IMR-90 (cell line): ENCODE measurements around the gene OPRM1. TPM values are rescaled to one million over a fixed set of nuclear protein-coding genes. Genes with fewer than 3 reads are reported as not detected.

ENCODE experiments used
- ATAC-seq: fragments of 200-7000 bp; cut with Tn5 transposase; 2 replicates; pipeline ENCODE4 v1.9.1; 2020; ENCODE audit warnings: low read depth, mild to moderate bottlenecking, moderate library complexity
- BruUV-seq: library from RNA; stranded (reverse); fragments of 400-500 nt; replicated peaks from 2 replicates; lab custom pipeline; 2021; lab: Mats Ljungman, UMichigan
- CTCF ChIA-PET: fragments of 300-600 bp; formaldehyde crosslinking; extraction: SDS; loops from one replicate; lab custom pipeline; 2021; ENCODE audit warnings: antibody characterized with exemption; lab: Yijun Ruan, JAX
- POLR2A ChIA-PET: fragments of 300-600 bp; sonication (Branson Sonifier 250); formaldehyde crosslinking; loops from one replicate; lab custom pipeline; 2022; ENCODE audit warnings: antibody characterized with exemption; ENCODE audit not compliant: unreplicated experiment; lab: Charles Lee
- DNase-seq: peaks from one replicate; pipeline ENCODE4 v3.0.0; 2013
- H2AFZ ChIP-seq: replicated peaks from 2 replicates; pipeline ENCODE3; 2013; ENCODE audit warnings: low read length, mild to moderate bottlenecking; ENCODE audit not compliant: poor library complexity
- H2AK5ac ChIP-seq: 2 replicates; pipeline ENCODE4 v1.6.1; 2013; ENCODE audit warnings: low read depth, low read length, inconsistent platforms
- H2AK9ac ChIP-seq: replicated peaks from 2 replicates; pipeline ENCODE3; 2013; ENCODE audit warnings: mild to moderate bottlenecking, low read depth, low read length, moderate library complexity; ENCODE audit not compliant: poor library complexity
- H2BK120ac ChIP-seq: 2 replicates; pipeline ENCODE4 v1.6.1; 2013; ENCODE audit warnings: low read depth, low read length, inconsistent platforms
- H2BK15ac ChIP-seq: 3 replicates; pipeline ENCODE4 v1.6.1; 2013; ENCODE audit warnings: low read depth, low read length, inconsistent platforms
- H2BK20ac ChIP-seq: 2 replicates; pipeline ENCODE4 v1.6.1; 2013; ENCODE audit warnings: low read depth, mild to moderate bottlenecking, inconsistent platforms, low read length, moderate library complexity
- H2BK5ac ChIP-seq: 2 replicates; pipeline ENCODE4 v1.6.1; 2013; ENCODE audit warnings: mild to moderate bottlenecking, low read depth, low read length, inconsistent platforms; ENCODE audit not compliant: poor library complexity, severe bottlenecking
- H3K14ac ChIP-seq: replicated peaks from 2 replicates; pipeline ENCODE4 v1.6.1; 2013; ENCODE audit warnings: low read depth, low read length, inconsistent platforms
- H3K18ac ChIP-seq: 2 replicates; pipeline ENCODE4 v1.6.1; 2013; ENCODE audit warnings: low read depth, low read length, control low read depth
- H3K23ac ChIP-seq: 2 replicates; pipeline ENCODE4 v1.6.1; 2013; ENCODE audit warnings: low read depth, low read length, inconsistent platforms
- H3K27ac ChIP-seq: 2 replicates; pipeline ENCODE4 v1.5.1; 2013; ENCODE audit warnings: mild to moderate bottlenecking, control low read depth, low read length; ENCODE audit not compliant: insufficient read depth
- H3K27me3 ChIP-seq: 2 replicates; pipeline ENCODE4 v1.6.1; 2013; ENCODE audit warnings: low read length; ENCODE audit not compliant: control insufficient read depth, insufficient read depth
- H3K36me3 ChIP-seq: 2 replicates; pipeline ENCODE4 v1.6.1; 2013; ENCODE audit warnings: low read length, mixed read lengths; ENCODE audit not compliant: control insufficient read depth, insufficient read depth
- H3K4ac ChIP-seq: 2 replicates; pipeline ENCODE4 v1.6.1; 2013; ENCODE audit warnings: low read depth, low read length, inconsistent platforms
- H3K4me1 ChIP-seq: 2 replicates; pipeline ENCODE4 v1.6.1; 2013; ENCODE audit warnings: low read length, mixed read lengths; ENCODE audit not compliant: control insufficient read depth, insufficient read depth
- H3K4me2 ChIP-seq: 2 replicates; pipeline ENCODE4 v1.6.1; 2013; ENCODE audit warnings: low read depth, mild to moderate bottlenecking, control low read depth, low read length, moderate library complexity
- H3K4me3 ChIP-seq: 2 replicates; pipeline ENCODE4 v1.5.1; 2013; ENCODE audit warnings: low read depth, mild to moderate bottlenecking, control low read depth, low read length, moderate library complexity; ENCODE audit not compliant: insufficient read depth
- H3K56ac ChIP-seq: 2 replicates; pipeline ENCODE4 v1.6.1; 2013; ENCODE audit warnings: low read length, inconsistent platforms; ENCODE audit not compliant: insufficient read depth; ENCODE audit errors: extremely low read depth
- H3K79me1 ChIP-seq, 2 experiments: 2 replicates each; pipeline ENCODE4 v1.6.1; 2013; ENCODE audit warnings: low read length in 2 of 2, inconsistent platforms in 1 of 2, low read depth in 1 of 2
- H3K9ac ChIP-seq: 2 replicates; pipeline ENCODE4 v1.6.1; 2013; ENCODE audit warnings: low read depth, low read length, control low read depth
- H3K9me1 ChIP-seq: 2 replicates; pipeline ENCODE4 v1.6.1; 2013; ENCODE audit warnings: low read length, inconsistent platforms; ENCODE audit not compliant: insufficient read depth
- H3K9me3 ChIP-seq: 2 replicates; pipeline ENCODE4 v1.6.1; 2013; ENCODE audit warnings: low read length; ENCODE audit not compliant: control insufficient read depth, insufficient read depth
- H4K20me1 ChIP-seq: 2 replicates; pipeline ENCODE4 v1.6.1; 2013; ENCODE audit warnings: low read length, inconsistent platforms; ENCODE audit not compliant: insufficient read depth
- H4K5ac ChIP-seq: 2 replicates; pipeline ENCODE4 v1.6.1; 2013; ENCODE audit warnings: mild to moderate bottlenecking, low read depth, low read length, control low read depth
- H4K8ac ChIP-seq, 2 experiments: 2 replicates each; pipeline ENCODE4 v1.6.1; 2013; ENCODE audit warnings: low read depth in 2 of 2, low read length in 2 of 2, control low read depth in 1 of 2, inconsistent platforms in 1 of 2
- H4K91ac ChIP-seq: 2 replicates; pipeline ENCODE4 v1.6.1; 2013; ENCODE audit warnings: low read depth, low read length, inconsistent platforms; ENCODE audit not compliant: insufficient read depth
- BHLHE40 ChIP-seq: fragments of 150-350 bp; IDR thresholded peaks from 2 replicates; pipeline ENCODE4 v1.6.1; 2016; ENCODE audit warnings: mild to moderate bottlenecking, low read depth, low read length
- CEBPB ChIP-seq: IDR thresholded peaks from 2 replicates; pipeline ENCODE4 v1.6.1; 2012; ENCODE audit warnings: low read depth, low read length, improper control_type of control experiment
- CHD1 ChIP-seq: IDR thresholded peaks from 2 replicates; pipeline ENCODE4 v1.6.1; 2012; ENCODE audit warnings: low read depth, low read length, improper control_type of control experiment
- CTCF ChIP-seq: conservative IDR thresholded peaks from 2 replicates; pipeline ENCODE4 v1.5.1; 2012; ENCODE audit warnings: mild to moderate bottlenecking, low read depth, low read length, improper control_type of control experiment
- ELK1 ChIP-seq: fragments of 150-350 bp; IDR thresholded peaks from 2 replicates; pipeline ENCODE4 v1.6.1; 2016; ENCODE audit warnings: low read depth, mild to moderate bottlenecking, low read length, moderate library complexity, borderline replicate concordance
- FOS ChIP-seq: fragments of 150-350 bp; IDR thresholded peaks from 2 replicates; pipeline ENCODE4 v1.6.1; 2016; ENCODE audit warnings: low read depth, low read length
- MAFK ChIP-seq: IDR thresholded peaks from 2 replicates; pipeline ENCODE4 v1.6.1; 2012; ENCODE audit warnings: low read depth, low read length, improper control_type of control experiment
- MAZ ChIP-seq: IDR thresholded peaks from 2 replicates; pipeline ENCODE4 v1.6.1; 2012; ENCODE audit warnings: low read depth, mild to moderate bottlenecking, low read length, improper control_type of control experiment, moderate library complexity, borderline replicate concordance
- MXI1 ChIP-seq: IDR thresholded peaks from 2 replicates; pipeline ENCODE4 v1.6.1; 2012; ENCODE audit warnings: low read depth, mild to moderate bottlenecking, low read length, moderate library complexity, borderline replicate concordance
- NFE2L2 ChIP-seq: fragments of 150-350 bp; IDR thresholded peaks from 2 replicates; pipeline ENCODE4 v1.6.1; 2016; ENCODE audit warnings: low read depth, mild to moderate bottlenecking, low read length
- POLR2A ChIP-seq: IDR thresholded peaks from 2 replicates; pipeline ENCODE4 v1.6.1; 2012; ENCODE audit warnings: mild to moderate bottlenecking, low read depth, low read length
- RAD21 ChIP-seq: IDR thresholded peaks from 2 replicates; pipeline ENCODE4 v1.6.1; 2012; ENCODE audit warnings: low read length, improper control_type of control experiment
- RCOR1 ChIP-seq: IDR thresholded peaks from 2 replicates; pipeline ENCODE4 v1.6.1; 2012; ENCODE audit warnings: mild to moderate bottlenecking, low read length, improper control_type of control experiment; ENCODE audit not compliant: insufficient replicate concordance
- RFX5 ChIP-seq: IDR thresholded peaks from 2 replicates; pipeline ENCODE4 v1.8.0; 2012; ENCODE audit warnings: low read depth, mild to moderate bottlenecking, low read length, moderate library complexity
- SMC3 ChIP-seq: fragments of 150-350 bp; IDR thresholded peaks from 2 replicates; pipeline ENCODE4 v1.6.1; 2016; ENCODE audit warnings: low read depth, mild to moderate bottlenecking, antibody characterized with exemption, low read length, moderate library complexity
- USF2 ChIP-seq: fragments of 150-350 bp; IDR thresholded peaks from 2 replicates; pipeline ENCODE4 v1.6.1; 2017; ENCODE audit warnings: mild to moderate bottlenecking, antibody characterized with exemption, low read length, low read depth
- WGBS, 2 experiments: methylation state at CpG; one replicate each; pipeline versions ENCODE4 v1.1.5 to v1.1.7; 2013; ENCODE audit warnings: missing lambda C conversion rate in 2 of 2; ENCODE audit not compliant: insufficient read length in 1 of 2; ENCODE audit errors: extremely low coverage in 2 of 2; 5-methylcytosine and 5-hydroxymethylcytosine counted together
- dilution Hi-C: fragments of 300-500 bp; cut with HindIII; formaldehyde crosslinking; loops from one replicate; pipeline ENCODE4 v1.14.3; 2018; ENCODE audit warnings: low sequenced_read_pairs; ENCODE audit not compliant: unreplicated experiment
- in situ Hi-C: fragments of 300-500 bp; cut with MboI; formaldehyde crosslinking; loops from 3 replicates; pipeline ENCODE4 v1.14.3; 2019; ENCODE audit warnings: low sequenced_read_pairs, inconsistent platforms, mixed read lengths
- intact Hi-C: fragments of 100-400 bp; cut with micrococcal nuclease; formaldehyde crosslinking; loops from 2 replicates; pipeline ENCODE4 v1.10.0; 2022
- polyA plus RNA-seq, 3 experiments: library from polyadenylated mRNA; depleted of rRNA; stranded (reverse); fragments of >200 nt; gene quantifications; 2 replicates each; pipeline ENCODE4 v1.2.3, GENCODE V29; 2012; ENCODE audit warnings: low replicate concordance in 1 of 3
- total RNA-seq: library from RNA; depleted of rRNA; stranded (reverse); fragments of >200 nt; gene quantifications from 2 replicates; pipeline ENCODE4 v1.2.3, GENCODE V29; 2012

The OPRM1 gene
- total and polyA plus RNA-seq, 2 of the 4 experiments (the other 2 are of a cell fraction): not detected

GRCh38 chr6:154030646-154031045 is 8.4 kb upstream of the OPRM1 start:
- Histone ChIP-seq H3K79me1 (no peaks in the 10 kb centered on the region), H4K8ac (no peak overlapping the region), H3K4ac (no peak overlapping the region), H3K56ac (no peak overlapping the region), H3K18ac (no peak overlapping the region), H4K20me1 (no peaks in the 10 kb centered on the region), H4K91ac (no peak overlapping the region), H3K36me3 (no peaks in the 10 kb centered on the region), H2BK120ac (no peak overlapping the region), H3K27me3 (no peaks in the 10 kb centered on the region), H3K9me3 (peaks cover 16% of the 10 kb centered on the region), H4K5ac (no peak overlapping the region), H3K9ac (no peak overlapping the region), H3K14ac (no peak overlapping the region), H2AK9ac (no peak overlapping the region), H3K4me1 (no peaks in the 10 kb centered on the region), H3K4me2 (no peak overlapping the region), H2BK20ac (no peak overlapping the region), H3K27ac (no peak overlapping the region), H2BK5ac (no peak overlapping the region), H3K23ac (no peak overlapping the region), H3K9me1 (no peaks in the 10 kb centered on the region), H2BK15ac (no peak overlapping the region), H2AFZ (no peak overlapping the region), H3K4me3 (no peak overlapping the region), H2AK5ac (no peak overlapping the region)
- CTCF ChIA-PET: no interaction called here
- no TSS peak for BruUV-seq
- intact Hi-C loops (no loop called here), dilution Hi-C loops (no loop called here), in situ Hi-C loops (no loop called here)
- no CpG with 5 or more reads among the region's 2 CpGs for WGBS, 2 experiments
- DNase-seq (no peak), ATAC-seq (no peak)
- POLR2A ChIA-PET: no interaction called here
- no peak for TF ChIP-seq MAFK
- no peak for TF ChIP-seq MAZ
- no peak for TF ChIP-seq POLR2A
- TF ChIP-seq CTCF: no peak
- no peak for TF ChIP-seq RAD21
- TF ChIP-seq RCOR1: no peak
- TF ChIP-seq ELK1: no peak
- no peak for TF ChIP-seq FOS
- TF ChIP-seq BHLHE40: no peak
- TF ChIP-seq RFX5: no peak
- TF ChIP-seq MXI1: no peak
- TF ChIP-seq SMC3: no peak
- no peak for TF ChIP-seq USF2
- no peak for TF ChIP-seq NFE2L2
- no peak for TF ChIP-seq CEBPB
- TF ChIP-seq CHD1: no peak
